GM21529 (cell line): Measurements from ENCODE around the gene GALNT17.

ENCODE experiments used
- ATAC-seq: cut with Tn5 transposase; IDR thresholded peaks from one replicate; pipeline ENCODE4 v1.9.1; 2021; ENCODE audit not compliant: unreplicated experiment

GALNT17 gene

DNA sequence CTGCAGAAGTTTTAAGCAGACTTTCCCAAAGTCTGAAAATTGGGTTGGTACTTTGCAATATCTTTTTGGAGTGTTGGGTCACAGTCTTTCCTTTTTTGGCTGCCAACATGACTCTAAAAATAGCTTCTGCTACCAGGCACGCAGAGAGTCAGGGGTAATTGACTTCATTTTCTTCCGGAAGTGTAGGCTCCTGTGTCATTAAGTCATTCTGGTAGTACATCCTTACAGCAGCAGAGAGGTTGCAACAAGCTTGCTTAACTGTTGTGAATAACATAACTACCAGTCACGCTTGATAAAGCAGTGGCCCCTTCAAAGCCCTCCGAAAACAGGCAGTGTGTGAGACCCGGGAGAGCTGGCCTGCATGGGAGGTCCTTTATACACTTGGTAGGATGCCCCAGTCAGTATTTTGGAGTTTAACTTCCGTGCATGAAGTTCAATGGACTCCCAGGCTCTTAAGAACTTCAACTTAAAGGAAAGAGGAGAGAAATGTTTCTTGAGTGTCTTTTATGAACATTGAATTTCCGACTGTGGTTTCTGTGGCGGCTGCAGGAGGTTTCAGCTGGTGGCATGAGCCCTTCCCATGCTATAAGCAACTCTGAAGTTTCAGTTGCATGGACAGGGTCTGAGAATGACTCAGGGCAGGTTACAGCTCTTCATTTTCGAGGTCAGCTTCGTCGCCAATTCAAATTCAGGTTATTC lies 310.7 kb downstream of the GALNT17 start:
- ATAC-seq: no peak

DNA sequence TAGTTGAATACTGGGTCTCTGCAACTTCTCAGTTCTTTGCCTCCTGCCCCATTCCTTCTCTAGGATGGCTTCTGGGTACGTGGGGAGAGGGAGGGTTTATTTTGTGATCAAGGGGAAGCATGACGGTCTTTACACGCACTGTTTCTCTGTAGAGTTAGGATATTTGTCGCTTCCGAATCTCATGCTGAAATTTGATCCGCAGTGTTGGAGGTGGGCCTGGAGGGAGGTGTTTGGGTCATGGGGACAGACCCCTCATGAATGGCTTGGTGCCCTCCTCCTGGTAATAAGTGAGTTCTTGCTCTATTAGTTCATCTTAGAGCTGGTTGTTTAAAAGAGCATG lies 311.2 kb downstream of the GALNT17 start:
- no peak for ATAC-seq

DNA sequence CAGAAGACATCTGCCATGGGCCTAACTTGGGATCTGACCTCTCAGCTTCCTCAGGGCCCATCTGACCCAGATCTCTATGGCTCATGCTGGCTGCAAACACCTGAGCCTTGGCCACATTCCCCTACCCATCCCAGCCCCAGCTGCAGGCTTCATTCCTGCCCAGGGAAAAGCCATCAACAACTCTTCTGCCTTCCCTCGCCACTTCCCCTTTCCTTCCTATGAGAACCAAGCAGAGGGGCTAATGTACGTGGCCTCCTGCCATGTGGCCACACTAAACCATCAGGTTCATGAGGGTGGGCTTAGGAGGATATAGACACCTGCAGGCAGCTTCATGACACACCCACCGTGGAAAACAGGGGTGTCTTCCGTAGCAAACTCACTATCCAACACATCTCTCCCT lies 312.2 kb downstream of the GALNT17 start:
- ATAC-seq: no peak

DNA sequence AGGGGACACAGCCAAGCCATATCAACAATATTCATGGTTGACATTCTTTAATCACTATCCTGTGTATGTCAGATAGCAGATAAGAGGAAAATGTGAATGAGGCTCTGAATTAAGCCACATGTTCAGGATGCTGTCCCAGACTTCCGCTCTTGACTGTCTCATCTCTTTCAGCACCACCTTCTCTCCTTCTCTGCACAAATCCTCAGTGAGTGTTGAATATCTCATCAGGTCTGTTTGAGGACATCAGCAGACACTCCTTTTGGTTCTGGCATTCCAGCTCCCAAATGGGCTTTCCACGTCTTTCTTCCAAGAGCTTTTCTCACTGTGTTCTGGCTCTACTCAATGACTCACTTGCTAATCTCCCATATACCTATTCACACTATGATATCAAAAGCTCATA lies 321.7 kb downstream of the GALNT17 start:
- ATAC-seq: no peak

DNA sequence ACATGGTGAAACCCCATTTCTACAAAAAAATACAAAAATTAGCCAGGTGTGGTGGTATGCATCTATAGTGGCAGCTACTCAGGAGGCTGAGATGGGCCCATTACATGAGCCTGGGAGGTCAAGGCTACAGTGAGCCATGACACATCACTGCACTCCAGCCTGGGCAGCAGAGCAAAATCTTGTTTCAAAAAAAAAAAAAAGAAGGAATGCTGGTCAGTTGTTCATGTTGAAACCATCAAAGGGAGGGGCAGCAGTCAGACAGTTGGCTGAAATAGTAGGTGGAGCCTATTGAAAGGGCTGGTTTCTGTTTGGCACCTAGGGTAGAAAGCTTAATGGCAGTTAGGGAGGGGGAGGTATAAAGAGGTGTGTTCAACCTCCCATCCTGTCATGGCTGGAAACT lies 323.0 kb downstream of the GALNT17 start:
- no peak for ATAC-seq

DNA sequence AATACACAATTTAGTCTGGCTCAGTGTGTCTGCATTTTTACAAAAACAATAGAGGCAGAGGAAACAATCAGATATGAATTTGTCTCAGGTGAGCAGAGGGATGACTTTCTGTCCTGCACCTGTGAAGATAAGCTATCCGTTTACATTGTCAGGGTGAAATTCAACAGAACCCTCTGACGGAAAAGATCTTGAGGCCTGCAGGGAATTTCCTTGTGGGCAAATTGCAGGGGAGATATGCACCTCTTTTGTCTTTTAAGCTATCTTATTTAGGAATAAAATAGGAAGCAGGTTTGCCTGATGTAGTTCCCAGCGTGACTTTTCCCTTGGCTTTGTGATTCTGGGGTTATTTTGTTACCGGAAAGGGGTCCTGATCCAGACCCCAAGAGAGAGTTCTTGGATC lies 325.1 kb downstream of the GALNT17 start:
- no peak for ATAC-seq

DNA sequence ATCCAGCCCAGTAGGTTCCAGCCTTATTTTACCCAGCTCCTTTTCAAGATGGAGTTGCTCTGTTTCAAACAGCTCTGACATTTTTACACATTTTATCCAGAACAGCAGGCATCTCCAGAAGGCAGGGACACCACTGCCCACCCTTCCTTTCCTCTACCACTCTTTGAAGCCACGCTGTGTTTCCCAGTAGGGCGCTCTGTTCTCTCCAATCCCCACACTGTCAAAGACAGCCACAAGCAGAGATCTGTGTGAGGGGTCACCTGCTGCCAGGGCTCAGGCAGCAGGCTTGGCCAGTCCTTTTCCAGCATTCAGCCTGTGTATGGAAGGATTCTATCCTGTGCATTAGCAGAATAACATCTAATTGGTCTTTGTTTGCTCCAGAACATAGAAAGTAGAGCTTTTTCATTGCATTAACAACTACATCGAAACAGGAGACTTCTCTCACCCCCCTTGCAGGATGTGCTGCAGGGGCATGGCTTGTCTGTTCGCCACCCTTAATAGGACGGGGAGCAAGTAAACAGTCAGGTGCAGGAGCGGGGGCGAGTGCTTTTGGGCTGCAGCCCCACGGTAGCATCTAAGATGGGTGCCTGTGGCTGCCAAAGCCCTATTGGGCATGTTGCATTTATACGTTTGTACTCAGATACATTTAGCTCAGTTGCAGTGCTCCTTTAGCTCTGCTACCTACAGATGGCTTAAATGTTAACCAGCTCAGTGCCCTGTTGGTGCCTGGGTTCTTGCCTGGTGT lies 326.1 kb downstream of the GALNT17 start:
- no peak for ATAC-seq

DNA sequence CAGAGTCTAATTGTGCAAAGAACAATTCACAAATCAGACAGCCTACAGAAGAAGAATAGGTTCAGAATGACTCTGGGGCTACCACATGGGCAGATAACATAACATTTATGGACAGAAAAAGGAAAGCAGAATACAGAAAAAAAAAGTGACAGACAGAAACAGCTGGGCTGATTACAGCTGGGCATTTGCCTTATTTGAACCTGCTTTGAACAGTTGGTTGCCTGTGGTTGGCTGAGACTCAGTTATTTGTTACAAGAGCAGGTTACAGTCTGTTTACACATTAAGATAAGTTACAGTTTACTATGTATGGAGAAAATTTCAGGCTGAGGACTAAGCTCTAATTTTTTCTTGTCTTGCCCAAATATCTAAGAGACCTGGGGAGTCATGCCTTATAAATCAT lies 327.2 kb downstream of the GALNT17 start:
- ATAC-seq: no peak

DNA sequence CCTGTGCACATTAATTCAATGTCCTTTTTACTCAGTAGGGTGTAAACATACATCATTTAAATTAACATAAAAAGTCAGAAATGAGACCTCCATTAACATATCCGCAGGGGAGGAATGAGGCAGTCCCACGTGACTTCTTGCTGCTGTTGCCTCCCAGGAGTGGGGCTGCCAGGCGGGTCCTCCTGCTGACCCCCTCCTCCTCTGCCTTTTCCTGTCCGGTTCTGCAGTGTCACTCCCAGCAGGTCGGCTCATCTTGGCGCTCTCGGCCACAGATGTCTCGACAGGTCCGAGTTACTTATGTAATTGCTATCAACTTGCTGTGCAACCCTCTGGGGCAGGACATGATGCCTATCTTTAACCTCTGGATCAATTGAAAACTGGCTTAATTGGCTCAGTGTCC lies 329.6 kb downstream of the GALNT17 start:
- ATAC-seq: no peak

DNA sequence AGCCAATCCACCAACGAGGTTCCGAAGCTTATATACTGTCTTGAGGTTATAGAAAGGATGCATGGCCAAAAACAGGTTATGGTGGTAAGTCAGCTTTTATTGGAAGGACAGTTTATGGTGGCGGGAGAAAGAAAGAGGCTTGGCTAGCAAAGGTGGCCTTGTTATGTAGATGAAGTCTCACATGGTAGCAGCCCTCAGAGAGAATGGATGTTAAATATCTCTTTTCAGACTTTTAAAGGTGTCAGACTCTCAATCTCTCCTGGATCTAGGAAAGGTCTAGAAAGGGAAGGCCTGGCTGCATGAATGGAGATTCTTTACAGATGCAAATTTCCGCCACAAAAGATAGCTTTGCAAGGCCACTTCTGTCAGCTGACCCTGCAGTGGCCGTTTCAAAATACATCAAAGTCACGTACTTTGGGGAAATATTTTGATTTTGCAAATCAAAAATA lies 333.8 kb downstream of the GALNT17 start:
- ATAC-seq: no peak

DNA sequence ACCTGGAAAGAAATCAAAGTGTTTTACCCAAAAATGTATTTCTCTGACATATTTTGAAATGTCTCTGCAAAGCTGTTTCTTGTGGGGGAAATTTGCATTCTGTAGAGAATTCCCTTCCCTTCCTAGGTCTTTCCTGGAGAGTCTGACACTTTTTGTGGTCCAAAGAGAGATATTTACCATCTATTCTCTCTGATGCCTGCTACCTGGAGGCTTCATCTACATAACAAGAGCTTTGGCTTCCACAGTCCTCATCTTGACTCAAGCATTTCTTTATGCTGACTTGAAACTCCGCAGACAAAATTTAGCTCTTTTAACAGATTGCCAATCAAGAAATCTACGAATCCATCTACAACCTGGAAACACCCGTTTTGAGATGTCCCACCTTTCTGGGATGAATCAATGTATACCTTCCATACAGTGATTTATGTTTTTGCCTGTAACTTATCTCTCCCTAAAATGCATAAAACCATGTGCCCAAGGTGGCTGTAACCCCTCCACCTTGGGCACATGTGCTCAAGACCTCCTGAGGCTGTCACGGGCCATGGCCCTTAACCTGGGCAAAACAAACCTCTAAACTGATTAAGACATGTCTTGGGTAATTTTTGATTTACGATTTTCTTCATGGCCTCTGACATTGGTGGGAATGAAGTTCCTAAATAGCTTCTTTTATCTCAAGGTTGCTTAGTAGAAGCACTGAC lies 334.7 kb downstream of the GALNT17 start:
- no peak for ATAC-seq

DNA sequence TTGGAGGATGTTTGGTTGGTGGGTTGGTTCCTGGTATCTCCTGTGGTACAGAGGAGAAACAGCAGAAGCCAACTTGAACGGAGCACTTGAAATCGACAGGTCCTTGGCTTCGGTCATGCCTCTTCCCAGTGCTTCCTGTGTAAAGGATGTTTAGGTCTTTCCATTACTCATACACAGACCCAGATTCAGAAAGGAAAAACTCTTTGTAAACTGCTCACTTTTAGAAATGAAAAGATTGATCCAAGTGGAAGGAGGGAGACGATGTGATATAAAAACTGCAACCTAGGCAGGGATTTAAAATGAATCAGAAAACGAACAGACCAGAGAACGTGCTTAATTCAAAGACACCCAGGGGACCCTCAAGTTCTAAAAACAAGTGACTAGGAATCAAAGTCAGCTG lies 338.4 kb downstream of the GALNT17 start:
- ATAC-seq: no peak

DNA sequence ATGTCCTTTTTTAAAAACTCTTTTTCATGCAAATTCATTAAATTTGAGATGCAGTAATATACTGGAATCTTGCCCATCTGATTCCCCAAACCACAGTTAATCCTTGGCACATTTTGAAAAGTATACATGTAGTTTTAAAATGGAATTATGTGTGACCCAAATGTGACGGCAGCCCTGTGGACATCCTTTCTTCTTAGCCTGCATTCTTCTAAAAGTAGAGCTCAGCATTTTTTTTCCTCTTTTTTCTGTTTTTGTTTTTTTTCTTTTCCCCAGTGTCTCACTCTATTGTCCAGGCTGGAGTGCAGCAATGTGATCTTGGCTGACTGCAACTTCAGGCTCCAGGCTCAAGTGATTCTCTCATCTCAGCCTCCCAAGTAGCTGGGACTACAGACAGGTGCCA lies 338.9 kb downstream of the GALNT17 start:
- ATAC-seq: no peak

DNA sequence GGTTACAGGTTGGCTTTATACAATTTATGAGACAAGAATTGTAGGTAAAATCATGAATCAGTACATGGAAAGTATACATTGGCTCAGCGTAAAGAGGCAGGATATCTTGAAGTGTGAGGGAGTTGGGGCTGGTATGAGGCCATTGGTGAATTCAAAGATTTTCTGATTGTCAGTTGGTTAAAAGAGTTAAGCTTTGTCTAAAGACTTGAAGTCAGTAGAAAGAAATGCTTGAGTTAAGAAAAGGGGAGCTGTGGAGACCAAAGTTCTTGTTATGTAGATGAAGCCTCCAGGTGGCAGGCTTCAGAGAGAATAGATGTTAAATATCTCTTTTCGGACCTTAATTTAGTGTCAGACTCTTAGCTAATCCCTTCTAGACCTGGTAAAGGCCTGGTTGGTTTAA lies 341.0 kb downstream of the GALNT17 start:
- ATAC-seq: no peak

DNA sequence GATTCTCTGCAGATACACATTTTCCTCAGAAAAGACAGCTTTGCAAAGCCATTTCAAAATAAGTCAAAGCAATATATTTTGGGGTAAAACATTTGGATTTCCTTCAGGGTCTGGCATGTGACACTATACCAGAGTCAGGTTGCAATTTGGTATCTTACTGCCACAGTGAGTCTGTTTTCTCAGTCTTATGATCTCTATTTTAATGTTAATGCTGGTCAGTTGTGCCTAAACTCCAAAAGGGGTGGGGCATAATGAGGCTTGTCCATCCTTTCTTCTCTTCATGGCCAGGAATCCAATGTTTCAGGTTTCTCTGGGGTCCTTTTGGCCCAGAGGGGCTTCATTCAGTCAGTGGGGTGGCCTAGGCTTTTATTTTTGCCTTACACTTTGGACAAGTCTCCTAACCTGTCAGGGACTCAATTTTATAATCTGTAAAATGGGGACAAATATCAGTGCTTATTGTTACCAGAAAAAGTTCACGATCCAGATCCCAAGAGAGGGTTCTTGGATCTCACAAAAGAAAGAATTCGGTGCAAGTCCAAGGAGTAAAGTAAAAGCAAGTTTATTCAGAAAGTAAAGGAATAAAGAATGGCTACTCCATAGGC lies 341.5 kb downstream of the GALNT17 start:
- no peak for ATAC-seq

DNA sequence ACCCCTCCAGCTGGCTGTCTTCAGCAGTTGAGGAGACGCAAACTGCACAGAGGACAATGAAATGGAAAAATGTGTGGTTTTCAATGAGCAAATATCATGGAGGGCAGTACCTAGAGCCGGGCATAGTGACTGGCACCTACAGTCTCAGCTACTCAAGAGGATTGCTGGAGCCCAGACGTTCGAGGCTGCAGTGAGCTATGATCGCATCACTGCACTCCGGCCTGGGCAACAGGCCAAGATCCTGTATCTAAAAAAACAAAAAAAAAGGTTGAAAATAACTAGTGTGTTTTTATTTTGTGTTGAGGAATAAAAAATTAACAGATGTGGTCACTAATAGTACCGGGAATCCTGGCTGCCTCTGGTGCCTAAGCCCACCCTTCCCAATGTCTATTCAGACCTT lies 345.5 kb downstream of the GALNT17 start:
- no peak for ATAC-seq

DNA sequence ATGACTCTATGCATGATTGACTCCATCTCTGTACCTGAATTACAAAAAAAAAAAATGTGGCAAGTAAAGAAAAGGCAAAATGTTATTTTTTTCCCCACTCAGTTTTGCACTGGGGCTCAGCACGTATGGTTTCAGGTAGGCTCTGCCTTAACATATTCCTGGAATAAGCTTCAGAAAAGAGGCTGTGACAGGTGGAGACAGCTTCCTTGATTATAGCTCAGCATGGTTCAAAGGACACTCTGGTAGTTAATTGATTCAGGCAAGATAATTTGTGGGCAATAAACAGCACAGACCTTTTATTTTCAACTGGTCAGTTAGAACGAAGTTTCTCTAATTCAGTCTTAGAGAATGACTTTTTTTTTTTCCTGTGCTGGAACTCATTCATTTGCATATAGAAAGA lies 347.3 kb downstream of the GALNT17 start:
- ATAC-seq: no peak

DNA sequence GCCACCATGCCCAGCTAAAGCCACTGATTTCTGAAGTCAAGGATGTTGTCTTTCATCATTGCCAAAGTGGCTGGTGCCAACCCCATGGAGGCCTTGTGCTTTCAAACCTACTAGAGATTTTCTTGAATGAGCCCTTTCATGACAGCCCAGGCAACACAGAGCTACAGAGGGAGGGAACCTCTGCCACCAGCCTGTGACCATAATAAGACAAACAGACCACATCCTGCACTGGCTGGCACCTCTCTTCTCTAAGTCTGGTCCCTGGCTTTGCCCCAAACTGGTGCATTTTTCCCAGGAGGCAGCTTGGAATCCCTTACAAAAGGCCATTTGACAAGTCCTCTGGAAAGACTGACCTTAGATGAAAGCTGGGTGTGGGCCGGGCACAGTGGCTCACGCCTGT lies 348.8 kb downstream of the GALNT17 start:
- no peak for ATAC-seq

DNA sequence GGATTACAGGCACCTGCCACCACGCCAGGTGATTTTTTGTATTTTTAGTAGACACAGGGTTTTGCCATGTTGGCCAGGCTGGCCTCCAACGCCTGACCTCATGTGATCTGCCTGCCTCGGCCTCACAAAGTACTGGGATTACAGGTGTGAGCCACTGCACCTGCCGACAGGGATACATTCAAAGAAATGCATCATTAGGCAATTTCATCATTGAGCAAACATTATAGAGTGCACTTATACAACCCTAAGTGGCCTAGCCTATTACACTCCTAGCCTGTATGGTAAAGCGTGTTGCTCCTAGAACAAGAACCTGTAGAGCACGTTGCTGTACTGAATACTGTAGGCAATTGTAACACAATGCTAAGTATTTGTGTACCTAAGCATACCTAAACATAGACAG lies 350.3 kb downstream of the GALNT17 start:
- no peak for ATAC-seq

DNA sequence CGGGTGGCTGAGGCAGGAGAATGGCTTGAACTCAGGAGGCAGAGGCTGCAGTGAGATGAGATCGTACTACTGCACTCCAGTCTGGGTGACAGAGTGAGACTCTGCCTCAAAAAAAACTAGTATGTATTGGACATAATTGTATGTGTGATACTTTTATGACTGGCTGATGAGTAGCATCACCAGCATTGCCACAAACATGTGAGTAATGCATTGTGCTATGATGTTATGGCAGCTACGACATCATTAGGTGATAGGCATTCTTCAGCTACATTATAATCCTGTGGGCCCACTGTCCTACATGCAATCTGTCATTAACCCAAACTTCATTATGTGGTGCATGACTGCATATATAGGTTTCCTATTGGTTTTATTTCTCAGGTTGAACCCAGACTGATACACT lies 352.4 kb downstream of the GALNT17 start:
- no peak for ATAC-seq

DNA sequence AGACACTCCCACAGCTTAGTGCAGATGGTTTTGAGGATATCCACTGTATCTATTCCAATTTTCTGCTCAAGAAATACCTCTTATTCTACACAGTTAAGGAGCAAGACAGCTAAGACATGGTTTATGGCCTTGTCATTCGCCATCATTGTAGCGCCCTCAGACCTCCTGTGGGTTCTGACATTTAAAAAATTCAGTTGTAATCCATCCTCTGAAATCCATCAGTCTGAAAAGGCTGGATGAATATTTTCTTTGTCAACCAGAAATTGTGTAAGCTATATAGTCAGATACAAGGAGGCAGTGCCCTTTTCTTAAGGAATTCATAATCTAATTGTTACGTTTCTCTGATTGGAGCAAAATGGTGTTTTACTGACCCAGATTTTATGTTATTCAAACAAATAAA lies 353.6 kb downstream of the GALNT17 start:
- no peak for ATAC-seq

DNA sequence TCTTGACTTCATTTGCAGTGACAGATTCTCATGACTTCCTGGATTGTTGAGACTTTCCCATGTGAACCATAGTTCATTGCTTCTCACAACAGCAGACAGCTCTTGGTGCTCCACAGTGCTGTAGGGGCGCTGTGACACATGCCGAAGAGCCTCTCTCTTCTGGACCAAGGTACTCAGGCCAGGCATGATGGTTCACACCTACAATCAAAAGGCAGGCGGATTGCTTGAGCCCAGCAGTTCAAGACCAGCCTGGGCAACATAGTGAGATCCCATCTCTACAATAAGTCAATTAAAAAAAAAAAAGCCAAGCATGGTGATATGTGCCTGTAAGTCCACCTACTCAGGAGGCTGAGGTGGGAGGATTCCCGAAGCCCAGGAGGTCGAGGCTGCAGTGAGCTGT lies 354.5 kb downstream of the GALNT17 start:
- ATAC-seq: no peak
